Peyer's patch (tissue), 4 donors: ENCODE data around the gene DNAJC7.

Experiments
- CTCF ChIP-seq, 6 experiments: fragments of 450-650 bp in 4 of 6; fragments of 200-600 bp in 2 of 6; sonication (generic) in 1 of 6; IDR thresholded peaks; one replicate each; pipeline ENCODE4 v1.5.1; 2017 to 2019; ENCODE audit warnings: antibody characterized with exemption in 6 of 6, mild to moderate bottlenecking in 3 of 6, moderate library complexity in 1 of 6
- POLR2A ChIP-seq, 2 donors: fragments of 450-650 bp; IDR thresholded peaks; one replicate each; pipeline ENCODE4 v1.5.1; 2017; ENCODE audit warnings: antibody characterized with exemption in 2 of 2, mild to moderate bottlenecking in 2 of 2, moderate library complexity in 2 of 2

- TF ChIP-seq CTCF (IDR thresholded peaks at IDR 0.05) (no peak), POLR2A (IDR thresholded peaks at IDR 0.05) (no peak)
Measured at GRCh38 chr17:42018988-42019387, 1.7 kb upstream of the DNAJC7 start.
